ENCODE data around the gene HRCT1.

DNA sequence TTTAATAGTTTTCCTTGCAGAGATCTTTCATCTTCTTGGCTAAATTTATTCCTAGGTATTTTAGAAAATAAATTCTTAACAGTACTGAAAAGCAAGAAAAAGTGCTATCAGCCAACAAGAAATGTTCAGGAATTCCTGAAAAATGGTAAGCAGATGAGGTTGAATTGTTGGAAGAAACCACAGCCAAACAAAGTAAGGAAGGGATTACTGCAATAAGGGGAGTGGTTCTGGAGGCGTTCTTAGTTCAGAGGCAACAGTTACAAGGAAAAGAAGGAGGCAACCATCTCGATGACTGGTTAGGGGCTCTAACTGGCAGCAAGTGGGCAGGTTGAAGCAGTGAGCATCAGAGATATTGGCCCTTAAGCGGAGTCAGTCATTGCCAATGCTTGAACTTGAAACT, 23.0 kb upstream of the HRCT1 start:
- TF ChIP-seq, protein P1, sequence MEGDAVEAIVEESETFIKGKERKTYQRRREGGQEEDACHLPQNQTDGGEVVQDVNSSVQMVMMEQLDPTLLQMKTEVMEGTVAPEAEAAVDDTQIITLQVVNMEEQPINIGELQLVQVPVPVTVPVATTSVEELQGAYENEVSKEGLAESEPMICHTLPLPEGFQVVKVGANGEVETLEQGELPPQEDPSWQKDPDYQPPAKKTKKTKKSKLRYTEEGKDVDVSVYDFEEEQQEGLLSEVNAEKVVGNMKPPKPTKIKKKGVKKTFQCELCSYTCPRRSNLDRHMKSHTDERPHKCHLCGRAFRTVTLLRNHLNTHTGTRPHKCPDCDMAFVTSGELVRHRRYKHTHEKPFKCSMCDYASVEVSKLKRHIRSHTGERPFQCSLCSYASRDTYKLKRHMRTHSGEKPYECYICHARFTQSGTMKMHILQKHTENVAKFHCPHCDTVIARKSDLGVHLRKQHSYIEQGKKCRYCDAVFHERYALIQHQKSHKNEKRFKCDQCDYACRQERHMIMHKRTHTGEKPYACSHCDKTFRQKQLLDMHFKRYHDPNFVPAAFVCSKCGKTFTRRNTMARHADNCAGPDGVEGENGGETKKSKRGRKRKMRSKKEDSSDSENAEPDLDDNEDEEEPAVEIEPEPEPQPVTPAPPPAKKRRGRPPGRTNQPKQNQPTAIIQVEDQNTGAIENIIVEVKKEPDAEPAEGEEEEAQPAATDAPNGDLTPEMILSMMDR (IDR thresholded peaks at IDR 0.05): no peak
- TF ChIP-seq POLR2A (IDR thresholded peaks at IDR 0.05): no peak

All from uterus (tissue), 2 donors.